Ishikawa (cell line): Measurements from ENCODE around the gene DIP2C.

Experiments
- EP300 ChIP-seq: IDR thresholded peaks from 2 replicates; pipeline ENCODE4 v1.6.1; 2012; ENCODE audit warnings: borderline replicate concordance
- FOXM1 ChIP-seq: IDR thresholded peaks from 2 replicates; pipeline ENCODE4 v1.6.1; 2012; ENCODE audit warnings: low read depth, borderline replicate concordance
- MAX ChIP-seq: IDR thresholded peaks from 2 replicates; pipeline ENCODE4 v1.6.1; 2012
- RAD21 ChIP-seq: IDR thresholded peaks from 2 replicates; pipeline ENCODE4 v1.6.1; 2012; ENCODE audit warnings: low read depth
- REST ChIP-seq: IDR thresholded peaks from 2 replicates; pipeline ENCODE4 v1.6.1; 2012; ENCODE audit warnings: low read depth, mild to moderate bottlenecking
- TAF1 ChIP-seq: IDR thresholded peaks from 2 replicates; pipeline ENCODE4 v1.6.1; 2012; ENCODE audit warnings: low read depth, mild to moderate bottlenecking
- TCF12 ChIP-seq: IDR thresholded peaks from 2 replicates; pipeline ENCODE4 v1.6.1; 2012; ENCODE audit warnings: low read depth
- TEAD4 ChIP-seq: IDR thresholded peaks from 2 replicates; pipeline ENCODE4 v1.6.1; 2012
- USF1 ChIP-seq: IDR thresholded peaks from 2 replicates; pipeline ENCODE4 v1.6.1; 2012
- YY1 ChIP-seq: IDR thresholded peaks from 2 replicates; pipeline ENCODE4 v1.6.1; 2012; ENCODE audit warnings: low read depth
- ZBTB7A ChIP-seq: IDR thresholded peaks from 2 replicates; pipeline ENCODE4 v1.6.1; 2012; ENCODE audit warnings: low read depth

- TF ChIP-seq ZBTB7A (no peak), MAX (no peak), RAD21 (no peak), USF1 (no peak), TAF1 (no peak), YY1 (no peak), REST (no peak), EP300 (no peak), FOXM1 (no peak), TCF12 (no peak), TEAD4 (no peak)
Measured at GRCh38 chr10:560314-560992, 129.0 kb downstream of the DIP2C start.
